GM23248 (cell line): ENCODE data around the gene CPA1. TPM values are rescaled to one million over a fixed set of nuclear protein-coding genes. Genes with fewer than 3 reads are reported as not detected.

Experiments used
- DNase-seq: peaks from one replicate; pipeline ENCODE4 v3.0.0-alpha.2; 2015
- H2AFZ ChIP-seq: fragments of 200-600 bp; sonication (generic); 2 replicates; pipeline ENCODE4 v1.6.1; 2016; ENCODE audit warnings: antibody characterized with exemption
- H3F3A ChIP-seq: fragments of 200-600 bp; sonication (generic); 2 replicates; pipeline ENCODE4 v1.6.1; 2016; ENCODE audit warnings: mild to moderate bottlenecking, antibody characterized with exemption, mixed run types; ENCODE audit not compliant: insufficient read depth
- H3K27ac ChIP-seq: fragments of 200-600 bp; sonication (generic); 2 replicates; pipeline ENCODE4 v1.5.1; 2016; ENCODE audit warnings: mild to moderate bottlenecking
- H3K27me3 ChIP-seq: fragments of 200-600 bp; sonication (generic); replicated peaks from 2 replicates; pipeline ENCODE4 v1.6.1; 2016; ENCODE audit warnings: mild to moderate bottlenecking; ENCODE audit not compliant: insufficient read depth
- H3K36me3 ChIP-seq: fragments of 200-600 bp; sonication (generic); 2 replicates; pipeline ENCODE4 v1.6.1; 2016; ENCODE audit warnings: low read depth, mild to moderate bottlenecking
- H3K4me1 ChIP-seq: fragments of 200-600 bp; sonication (generic); 2 replicates; pipeline ENCODE4 v1.6.1; 2016; ENCODE audit warnings: mild to moderate bottlenecking; ENCODE audit not compliant: insufficient read depth
- H3K4me2 ChIP-seq: fragments of 200-600 bp; sonication (generic); one replicate; pipeline ENCODE4 v1.6.1; 2016; ENCODE audit warnings: mild to moderate bottlenecking; ENCODE audit not compliant: unreplicated experiment
- H3K4me3 ChIP-seq: fragments of 200-600 bp; sonication (generic); 2 replicates; pipeline ENCODE4 v1.5.1; 2016; ENCODE audit warnings: mild to moderate bottlenecking
- H3K79me2 ChIP-seq: fragments of 200-600 bp; sonication (generic); 2 replicates; pipeline ENCODE4 v1.6.1; 2016; ENCODE audit warnings: mild to moderate bottlenecking; ENCODE audit not compliant: insufficient read depth
- H3K9ac ChIP-seq: fragments of 200-600 bp; sonication (generic); 2 replicates; pipeline ENCODE4 v1.6.1; 2016; ENCODE audit warnings: mild to moderate bottlenecking
- H3K9me2 ChIP-seq: fragments of 200-600 bp; sonication (generic); 2 replicates; pipeline ENCODE4 v1.6.1; 2016; ENCODE audit warnings: mixed run types, mild to moderate bottlenecking, moderate library complexity; ENCODE audit not compliant: insufficient read depth
- H3K9me3 ChIP-seq: fragments of 200-600 bp; sonication (generic); one replicate; pipeline ENCODE4 v1.6.1; 2017; ENCODE audit warnings: low read depth
- H4K20me1 ChIP-seq: fragments of 200-600 bp; sonication (generic); 2 replicates; pipeline ENCODE4 v1.6.0; 2016; ENCODE audit not compliant: insufficient read depth
- EZH2 ChIP-seq: fragments of 200-600 bp; sonication (generic); IDR thresholded peaks from 2 replicates; pipeline ENCODE4 v1.6.1; 2018; ENCODE audit warnings: antibody characterized with exemption, mild to moderate bottlenecking; ENCODE audit not compliant: insufficient read depth, poor library complexity, severe bottlenecking
- EZH2phosphoT487 ChIP-seq: fragments of 200-600 bp; sonication (generic); IDR thresholded peaks from 2 replicates; pipeline ENCODE4 v1.6.1; 2018; ENCODE audit warnings: antibody characterized with exemption, moderate library complexity, mild to moderate bottlenecking, low read depth; ENCODE audit not compliant: insufficient read depth
- WGBS, 2 experiments: methylation state at CpG; one replicate each; pipeline ENCODE4 v1.1.6; 2015 to 2017; ENCODE audit warnings: low lambda C conversion rate in 2 of 2, low coverage in 1 of 2; ENCODE audit errors: missing lambda C conversion rate in 2 of 2; 5-methylcytosine and 5-hydroxymethylcytosine counted together
- in situ Hi-C: fragments of 300-500 bp; cut with MboI; formaldehyde crosslinking; loops from 2 replicates; pipeline ENCODE4 v1.15.0; 2020
- polyA plus RNA-seq: library from polyadenylated mRNA; unstranded; fragments of >200 nt; fragmentation: Nextera tagmentation; extraction: Ambion mirVana; gene quantifications from 2 replicates; pipeline ENCODE4 v1.2.1, GENCODE V29; 2016
- total RNA-seq: library from RNA; depleted of rRNA; stranded (reverse); fragments of >200 nt; shearing (Covaris generic); gene quantifications from 2 replicates; pipeline ENCODE4 v1.2.3, GENCODE V29; 2014

The CPA1 gene
- total and polyA plus RNA-seq, 2 experiments from 2014 or later: not detected

- no peaks in the 10 kb centered on the region for H3K79me2 ChIP-seq
- H3K9me3 ChIP-seq: no peaks in the 10 kb centered on the region
- no peaks in the 10 kb centered on the region for H3K4me1 ChIP-seq
- no peak for DNase-seq
- H3K4me2 ChIP-seq: no peak overlapping the region
- no peaks in the 10 kb centered on the region for H4K20me1 ChIP-seq
- no peaks in the 10 kb centered on the region for H3K9me2 ChIP-seq
- no peak overlapping the region for H3K4me3 ChIP-seq
- no peak overlapping the region for H2AFZ ChIP-seq
- H3F3A ChIP-seq: no peaks in the 10 kb centered on the region
- in situ Hi-C loops: no loop called here
- H3K36me3 ChIP-seq: no peaks in the 10 kb centered on the region
- 95% methylated on average over 7 of the region's 7 CpGs for WGBS, 2 experiments
- no peaks in the 10 kb centered on the region for H3K27me3 ChIP-seq
- no peak for TF ChIP-seq EZH2
- TF ChIP-seq EZH2phosphoT487: no peak
- no peak overlapping the region for H3K27ac ChIP-seq
- no peak overlapping the region for H3K9ac ChIP-seq
These were observed 664 bp downstream of the CPA1 start for GRCh38 chr7:130380861-130381455.

GRCh38 chr7:130381468-130382312 lies 1.4 kb downstream of the CPA1 start:
- Histone ChIP-seq H3K4me1 (no peaks in the 10 kb centered on the region), H3K9ac (no peak overlapping the region), H3K9me3 (no peaks in the 10 kb centered on the region), H3K4me2 (no peak overlapping the region), H3K9me2 (no peaks in the 10 kb centered on the region), H3K36me3 (no peaks in the 10 kb centered on the region), H2AFZ (no peak overlapping the region), H3K27me3 (no peaks in the 10 kb centered on the region), H4K20me1 (no peaks in the 10 kb centered on the region), H3K79me2 (no peaks in the 10 kb centered on the region), H3K27ac (no peak overlapping the region), H3F3A (no peaks in the 10 kb centered on the region), H3K4me3 (no peak overlapping the region)
- TF ChIP-seq EZH2 (no peak), EZH2phosphoT487 (no peak)
- DNase-seq: no peak
- WGBS, 2 experiments: 83 to 87% methylated on average over 38 to 41 of the region's 41 CpGs
- in situ Hi-C loops: no loop called here

GRCh38 chr7:130383187-130383980 lies 3.1 kb downstream of the CPA1 start:
- WGBS, 2 experiments: 82% methylated on average over 18 of the region's 18 CpGs
- H3K4me2 ChIP-seq: no peak overlapping the region
- H3K9me2 ChIP-seq: no peaks in the 10 kb centered on the region
- TF ChIP-seq EZH2phosphoT487 (no peak), EZH2 (no peak)
- H3F3A ChIP-seq: no peaks in the 10 kb centered on the region
- H4K20me1 ChIP-seq: no peaks in the 10 kb centered on the region
- H3K9me3 ChIP-seq: no peaks in the 10 kb centered on the region
- H3K27ac ChIP-seq: no peak overlapping the region
- H3K4me1 ChIP-seq: no peaks in the 10 kb centered on the region
- H3K36me3 ChIP-seq: no peaks in the 10 kb centered on the region
- H3K27me3 ChIP-seq: no peaks in the 10 kb centered on the region
- H3K4me3 ChIP-seq: no peak overlapping the region
- H3K9ac ChIP-seq: no peak overlapping the region
- no peaks in the 10 kb centered on the region for H3K79me2 ChIP-seq
- in situ Hi-C loops: no loop called here
- no peak for DNase-seq
- H2AFZ ChIP-seq: no peak overlapping the region

GRCh38 chr7:130384371-130384801 lies 4.1 kb downstream of the CPA1 start:
- Histone ChIP-seq H3K4me2 (no peak overlapping the region), H3K4me3 (no peak overlapping the region), H3K27ac (no peak overlapping the region), H2AFZ (no peak overlapping the region), H3K4me1 (no peaks in the 10 kb centered on the region), H3K9me3 (no peaks in the 10 kb centered on the region), H3F3A (no peaks in the 10 kb centered on the region), H3K9ac (no peak overlapping the region), H3K36me3 (no peaks in the 10 kb centered on the region), H3K27me3 (no peaks in the 10 kb centered on the region), H3K9me2 (no peaks in the 10 kb centered on the region), H4K20me1 (no peaks in the 10 kb centered on the region), H3K79me2 (no peaks in the 10 kb centered on the region)
- 93% methylated on average over 10 of the region's 10 CpGs for WGBS, 2 experiments
- TF ChIP-seq EZH2: no peak
- no peak for TF ChIP-seq EZH2phosphoT487
- no peak for DNase-seq
- in situ Hi-C loops: no loop called here
